Activated CD8-positive, alpha-beta memory T cell treated with anti-CD3 and anti-CD28 coated beads, Interleukin-2, amount 10 ng/mL, durations not matched to agents 7 days and 5 days (primary cell): Measurements from ENCODE around the gene CACNB3. TPM values are rescaled to one million over a fixed set of nuclear protein-coding genes. Genes with fewer than 3 reads are reported as not detected.

Experiments
- ATAC-seq: fragments of 150-1000 bp; cut with Tn5 transposase; one replicate; pipeline ENCODE4 v1.10.0; 2021; ENCODE audit warnings: moderate library complexity
- CTCF ChIA-PET: fragments of 350-600 bp; sonication (Branson Sonifier 250); formaldehyde crosslinking; loops from one replicate; lab custom pipeline; 2021; ENCODE audit warnings: antibody characterized with exemption; lab: Charles Lee
- DNase-seq: peaks from one replicate; pipeline ENCODE4 v3.0.0-alpha.2; 2020
- H3K27ac Mint-ChIP-seq: one replicate; pipeline ENCODE4 v1.8.0; 2021; ENCODE audit warnings: mild to moderate bottlenecking, mixed read lengths
- H3K27me3 Mint-ChIP-seq: one replicate; pipeline ENCODE4 v1.8.0; 2021; ENCODE audit warnings: mixed read lengths
- H3K36me3 Mint-ChIP-seq: one replicate; pipeline ENCODE4 v1.8.0; 2021; ENCODE audit warnings: mild to moderate bottlenecking, mixed read lengths
- H3K4me1 Mint-ChIP-seq: one replicate; pipeline ENCODE4 v1.8.0; 2021; ENCODE audit warnings: mixed read lengths
- H3K4me3 Mint-ChIP-seq: one replicate; pipeline ENCODE4 v1.8.0; 2021; ENCODE audit warnings: mild to moderate bottlenecking, moderate library complexity, mixed read lengths
- H3K9me3 Mint-ChIP-seq: one replicate; pipeline ENCODE4 v1.8.0; 2022; ENCODE audit warnings: low read depth, mixed read lengths
- total RNA-seq, 2 experiments: library from RNA; stranded (reverse); gene quantifications; one replicate each; pipeline ENCODE4 v1.2.3, GENCODE V29; 2021

CACNB3 gene
- total RNA-seq, 2 experiments from 2014 or later = 11.0 to 12.8 TPM

DNA sequence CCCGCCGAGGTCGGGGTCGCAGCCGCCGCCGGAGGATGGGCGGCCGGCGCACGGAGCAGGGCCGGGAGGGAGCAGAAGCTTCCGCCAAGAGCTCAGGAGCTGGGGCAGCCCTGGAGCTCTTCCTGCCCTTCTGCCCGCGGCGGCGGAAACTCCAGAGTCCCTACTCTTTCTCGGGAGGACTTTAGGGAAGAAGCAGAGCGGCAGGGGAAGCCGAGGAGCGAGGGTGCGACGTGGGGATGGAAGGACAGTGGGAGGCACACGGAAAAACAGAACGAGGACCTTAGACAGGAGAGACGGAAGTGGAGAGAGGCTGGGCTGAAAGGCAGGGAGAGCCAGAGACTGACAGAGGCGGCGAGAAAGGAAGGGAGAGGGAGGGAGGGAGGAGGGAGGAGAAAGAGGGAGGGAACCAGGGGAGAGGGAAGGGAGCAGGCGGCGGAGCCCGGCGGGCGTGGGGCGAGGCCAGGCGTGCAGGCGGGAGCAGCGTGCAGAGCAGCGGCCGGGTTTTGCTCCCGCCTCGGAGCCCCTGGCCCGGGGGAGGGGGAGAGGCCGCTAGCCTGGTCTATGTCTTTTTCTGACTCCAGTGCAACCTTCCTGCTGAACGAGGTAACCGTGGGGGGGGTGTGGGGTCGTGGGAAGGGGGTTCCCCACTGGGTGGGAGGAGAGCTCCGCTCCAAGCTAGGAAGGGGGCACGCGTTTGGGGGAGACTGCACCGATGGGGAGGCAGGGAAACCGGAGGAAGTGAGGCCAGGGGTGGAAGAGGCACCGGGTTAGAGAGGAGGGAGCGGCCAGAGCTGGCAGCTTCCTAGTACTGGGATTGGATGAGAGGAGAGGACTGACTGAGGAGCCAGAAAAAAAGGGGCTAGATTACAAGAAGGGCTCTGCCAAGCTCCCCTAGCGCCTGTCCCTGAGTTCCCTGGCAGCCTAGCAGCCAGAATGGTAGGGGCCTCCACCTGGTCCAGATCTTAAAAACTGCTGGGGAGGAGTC lies 2.9 kb upstream of the CACNB3 start:
- H3K36me3 Mint-ChIP-seq = no peaks in the 10 kb centered on the region
- peak overlapping the region; percentile 73 for H3K27ac Mint-ChIP-seq
- H3K9me3 Mint-ChIP-seq = no peaks in the 10 kb centered on the region
- H3K27me3 Mint-ChIP-seq = peaks cover 27% of the 10 kb centered on the region
- H3K4me1 Mint-ChIP-seq = peaks cover 32% of the 10 kb centered on the region
- peak overlapping the region; percentile 96 for H3K4me3 Mint-ChIP-seq
- ATAC-seq = peak; percentile 51
- DNase-seq = peak; percentile 54
- CTCF ChIA-PET = interaction anchor here (0.6 to 6.5 kb wide), 51 partner anchors 9 to 526 kb away, joined by 3 to 55 read pairs (median 4); partner anchors contain the start of genes ARF3, DDX23, KANSL2 and RND1

DNA sequence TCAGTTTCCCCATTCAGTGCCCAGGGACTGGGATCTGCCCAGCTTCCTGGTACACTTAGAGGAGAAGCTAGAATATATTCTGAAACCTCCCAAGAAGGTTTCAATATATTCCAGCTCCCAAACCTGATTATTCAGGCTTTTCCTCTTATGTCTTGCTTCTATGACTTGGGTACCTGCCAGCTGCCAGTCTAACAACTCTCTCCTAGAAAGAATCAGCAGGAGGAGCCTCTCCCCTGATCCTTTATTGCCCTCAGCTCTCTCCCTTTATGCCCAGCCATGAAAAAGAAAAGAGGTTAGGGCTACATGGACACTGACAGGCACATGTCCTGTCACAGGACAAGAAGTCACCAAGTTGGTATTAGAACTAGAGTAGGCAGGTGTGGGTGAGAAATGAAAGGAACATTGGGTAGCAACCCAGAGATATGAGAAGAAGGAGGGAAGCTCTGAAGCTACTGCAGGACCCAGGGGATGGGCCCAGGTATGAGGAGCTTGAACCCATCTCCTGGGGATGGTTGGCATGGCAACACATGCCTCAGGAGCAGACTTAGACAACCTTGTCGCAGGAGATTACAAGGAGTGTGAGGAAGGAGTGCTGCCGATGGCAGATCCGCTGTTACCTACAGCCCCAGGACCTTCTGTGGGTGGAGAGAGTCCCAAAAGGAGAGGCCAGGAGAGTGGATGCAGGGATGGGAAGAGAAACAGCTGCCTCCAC lies 2.0 kb upstream of the CACNB3 start:
- DNase-seq (no peak), ATAC-seq (no peak)
- H3K9me3 Mint-ChIP-seq = no peaks in the 10 kb centered on the region
- peaks cover 32% of the 10 kb centered on the region for H3K4me1 Mint-ChIP-seq
- CTCF ChIA-PET = interaction anchor here (0.8 to 6.5 kb wide), 12 partner anchors 11 to 272 kb away, joined by 3 to 55 read pairs (median 5); partner anchors contain the start of gene DDX23
- H3K27ac Mint-ChIP-seq = no peak overlapping the region
- H3K4me3 Mint-ChIP-seq = peak overlapping the region; percentile 96
- H3K36me3 Mint-ChIP-seq = no peaks in the 10 kb centered on the region
- peaks cover 30% of the 10 kb centered on the region for H3K27me3 Mint-ChIP-seq

GRCh38 chr12:48818831-48819590 lies 715 bp downstream of the CACNB3 start:
- no peak for ATAC-seq
- CTCF ChIA-PET = interaction anchor here (0.9 to 5.7 kb wide), 6 partner anchors 22 to 159 kb away, joined by 3 to 42 read pairs (median 4); partner anchors contain the start of gene WNT1
- H3K27me3 Mint-ChIP-seq = peaks cover 37% of the 10 kb centered on the region
- H3K4me3 Mint-ChIP-seq = peak overlapping the region; percentile 85
- no peaks in the 10 kb centered on the region for H3K9me3 Mint-ChIP-seq
- H3K36me3 Mint-ChIP-seq = no peaks in the 10 kb centered on the region
- no peak overlapping the region for H3K27ac Mint-ChIP-seq
- DNase-seq = peak; percentile 50
- H3K4me1 Mint-ChIP-seq = peaks cover 31% of the 10 kb centered on the region

DNA sequence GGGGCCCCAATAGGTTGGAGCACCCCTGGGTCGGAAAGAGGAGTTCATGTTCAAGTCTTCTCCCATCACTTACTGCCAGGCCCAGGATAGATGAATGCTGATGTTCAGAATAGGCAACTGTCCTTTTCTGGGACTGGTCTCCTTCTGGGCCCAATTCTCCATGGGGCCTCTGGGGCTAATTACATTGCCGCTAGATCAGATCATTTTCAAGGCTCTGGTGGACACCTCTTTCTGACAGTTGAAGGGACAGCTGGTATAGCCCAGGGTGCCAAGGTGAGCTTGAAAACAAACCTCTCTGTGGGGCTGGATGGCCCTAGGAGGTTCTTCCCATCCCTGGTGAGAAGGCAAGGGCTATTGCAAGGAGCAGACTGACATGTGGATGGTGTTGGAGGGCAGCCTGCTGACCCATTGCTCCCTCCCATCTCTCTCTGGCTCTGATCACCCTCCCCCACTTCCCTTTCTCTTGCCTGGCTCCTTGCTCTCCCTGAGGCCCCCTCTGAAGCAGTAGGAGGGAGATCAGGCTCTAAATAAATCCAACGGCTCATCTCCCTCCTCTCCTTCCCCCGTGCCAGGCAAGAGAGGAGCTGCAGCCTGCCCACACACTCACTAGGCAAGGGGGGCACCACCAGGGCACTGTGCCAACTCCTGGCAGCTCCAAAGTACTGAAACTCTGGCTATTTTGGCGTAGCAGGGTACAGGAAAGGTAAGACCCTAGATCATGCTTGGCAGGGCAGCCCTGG lies 1.9 kb downstream of the CACNB3 start:
- Mint-ChIP-seq H3K9me3 (no peaks in the 10 kb centered on the region), H3K27ac (no peak overlapping the region), H3K4me3 (no peak overlapping the region), H3K4me1 (peaks cover 35% of the 10 kb centered on the region), H3K36me3 (no peaks in the 10 kb centered on the region), H3K27me3 (peaks cover 37% of the 10 kb centered on the region)
- ATAC-seq (no peak), DNase-seq (no peak)
- CTCF ChIA-PET = interaction anchor here (0.9 to 1.4 kb wide), 4 partner anchors 23 to 158 kb away, joined by 3 to 5 read pairs (median 3); partner anchors contain the start of gene WNT1

DNA sequence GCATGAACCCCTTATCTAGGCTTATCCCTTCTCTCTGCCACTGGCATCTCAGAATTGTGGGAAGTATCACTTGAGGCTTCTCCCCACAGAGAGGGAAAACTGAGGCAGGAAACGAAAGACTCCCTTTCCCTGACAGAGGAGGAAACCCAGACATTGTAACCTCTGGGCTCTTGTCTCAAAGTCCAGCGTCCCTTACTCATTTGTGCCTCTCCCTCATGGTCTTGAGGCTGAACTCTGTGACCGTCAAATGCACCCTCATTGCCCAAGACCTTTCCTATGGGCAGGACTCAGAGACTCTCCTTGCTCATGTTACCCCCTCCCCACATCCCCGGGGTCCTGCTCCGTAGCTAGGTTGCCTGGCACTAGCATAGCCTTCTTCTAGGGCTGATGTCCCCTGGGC lies 3.8 kb downstream of the CACNB3 start:
- CTCF ChIA-PET = interaction anchor here (1.1 kb wide), 1 partner anchor 69 kb away, joined by 4 read pairs; no protein-coding TSS in a partner anchor
- peaks cover 24% of the 10 kb centered on the region for H3K4me1 Mint-ChIP-seq
- peaks cover 26% of the 10 kb centered on the region for H3K27me3 Mint-ChIP-seq

DNA sequence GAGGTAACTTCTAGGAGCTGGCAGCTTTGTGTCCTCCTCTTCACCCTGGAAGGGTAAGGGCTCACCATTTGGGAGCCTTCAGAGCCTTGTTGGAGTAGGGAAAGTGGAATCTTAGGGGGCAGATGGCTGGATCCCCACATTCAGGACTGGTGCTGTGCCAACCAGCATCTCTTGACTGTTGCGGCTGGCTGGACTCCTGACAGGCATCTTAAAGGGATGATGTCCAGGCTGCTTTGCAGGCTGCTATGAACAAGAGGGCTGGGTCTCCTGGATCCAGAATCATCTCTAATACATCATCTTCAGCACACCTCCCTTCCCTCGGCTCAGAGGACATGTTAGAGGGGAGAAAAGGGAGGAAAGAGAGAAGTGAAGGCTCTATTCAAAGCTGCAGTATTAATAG lies 4.4 kb downstream of the CACNB3 start:
- ATAC-seq (no peak), DNase-seq (no peak)
- H3K4me1 Mint-ChIP-seq = peaks cover 18% of the 10 kb centered on the region
- H3K9me3 Mint-ChIP-seq = no peaks in the 10 kb centered on the region
- H3K36me3 Mint-ChIP-seq = no peaks in the 10 kb centered on the region
- H3K27ac Mint-ChIP-seq = no peak overlapping the region
- H3K27me3 Mint-ChIP-seq = peaks cover 21% of the 10 kb centered on the region
- CTCF ChIA-PET = interaction anchor here (1.4 to 3.4 kb wide), 2 partner anchors 8 to 28 kb away, joined by 5 to 22 read pairs; no protein-coding TSS in a partner anchor
- H3K4me3 Mint-ChIP-seq = no peak overlapping the region

More for the DNA sequence above, 3.8 kb downstream of the CACNB3 start:
- no peaks in the 10 kb centered on the region for H3K9me3 Mint-ChIP-seq
- no peak overlapping the region for H3K27ac Mint-ChIP-seq
- no peaks in the 10 kb centered on the region for H3K36me3 Mint-ChIP-seq
- DNase-seq (no peak), ATAC-seq (no peak)
- H3K4me3 Mint-ChIP-seq = no peak overlapping the region

DNA sequence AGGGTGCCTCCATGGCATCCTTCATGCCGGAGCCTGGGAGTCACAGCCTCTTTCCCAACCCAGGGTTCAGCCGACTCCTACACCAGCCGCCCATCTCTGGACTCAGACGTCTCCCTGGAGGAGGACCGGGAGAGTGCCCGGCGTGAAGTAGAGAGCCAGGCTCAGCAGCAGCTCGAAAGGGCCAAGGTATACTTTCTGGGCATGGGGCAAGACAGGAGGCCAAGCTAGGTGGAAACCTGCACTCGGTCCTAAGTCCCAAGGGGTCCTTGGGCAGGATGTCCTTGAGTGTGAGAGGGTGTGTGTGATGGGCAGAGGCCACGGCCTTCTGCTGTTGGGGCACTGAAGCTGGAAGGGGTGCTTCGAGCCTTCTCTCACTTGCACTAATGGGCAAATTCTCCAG lies 5.0 kb downstream of the CACNB3 start:
- ATAC-seq = no peak
- DNase-seq = no peak
- Mint-ChIP-seq H3K4me1 (peaks cover 15% of the 10 kb centered on the region), H3K4me3 (no peak overlapping the region), H3K36me3 (no peaks in the 10 kb centered on the region), H3K27ac (no peak overlapping the region), H3K9me3 (no peaks in the 10 kb centered on the region), H3K27me3 (peaks cover 16% of the 10 kb centered on the region)
- CTCF ChIA-PET = interaction anchor here (1.0 to 3.4 kb wide), 6 partner anchors 9 to 81 kb away, joined by 3 to 22 read pairs (median 4); a partner anchor contains a TSS

GRCh38 chr12:48824112-48824511 lies 5.8 kb downstream of the CACNB3 start:
- H3K27me3 Mint-ChIP-seq = peaks cover 16% of the 10 kb centered on the region
- CTCF ChIA-PET = interaction anchor here (1.0 to 3.4 kb wide), 6 partner anchors 9 to 263 kb away, joined by 3 to 22 read pairs (median 3); a partner anchor contains a TSS
- no peaks in the 10 kb centered on the region for H3K36me3 Mint-ChIP-seq
- no peak overlapping the region for H3K27ac Mint-ChIP-seq
- ATAC-seq = peak; percentile 88
- peak; percentile 88 for DNase-seq
- H3K4me1 Mint-ChIP-seq = peaks cover 14% of the 10 kb centered on the region
- H3K9me3 Mint-ChIP-seq = no peaks in the 10 kb centered on the region
- no peak overlapping the region for H3K4me3 Mint-ChIP-seq

DNA sequence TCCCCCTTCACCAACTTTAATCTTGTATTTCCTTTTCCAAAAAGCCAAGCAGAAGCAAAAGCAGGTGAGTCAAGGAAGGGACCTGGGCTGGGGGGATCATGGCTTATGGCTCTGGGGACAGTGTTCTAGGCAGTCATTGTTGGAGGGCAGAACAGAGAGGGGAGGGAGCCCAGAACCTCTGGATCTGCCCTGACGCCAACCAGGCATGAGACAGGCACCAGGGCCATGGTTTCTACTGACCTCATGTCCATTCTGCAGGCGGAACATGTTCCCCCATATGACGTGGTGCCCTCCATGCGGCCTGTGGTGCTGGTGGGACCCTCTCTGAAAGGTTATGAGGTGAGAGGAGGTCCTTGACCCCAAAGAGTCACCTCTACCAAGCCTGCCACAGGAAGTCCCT lies 6.6 kb downstream of the CACNB3 start:
- H3K4me3 Mint-ChIP-seq = no peak overlapping the region
- CTCF ChIA-PET = interaction anchor here (1.0 to 3.4 kb wide), 2 partner anchors 10 to 263 kb away, joined by 3 to 22 read pairs; no protein-coding TSS in a partner anchor
- ATAC-seq (no peak), DNase-seq (no peak)
- H3K4me1 Mint-ChIP-seq = peaks cover 13% of the 10 kb centered on the region
- H3K9me3 Mint-ChIP-seq = no peaks in the 10 kb centered on the region
- H3K27ac Mint-ChIP-seq = no peak overlapping the region
- no peaks in the 10 kb centered on the region for H3K36me3 Mint-ChIP-seq
- peaks cover 12% of the 10 kb centered on the region for H3K27me3 Mint-ChIP-seq

- Mint-ChIP-seq H3K4me3 (no peak overlapping the region), H3K4me1 (peaks cover 13% of the 10 kb centered on the region), H3K36me3 (peaks cover 10% of the 10 kb centered on the region), H3K9me3 (no peaks in the 10 kb centered on the region), H3K27me3 (peaks cover 7% of the 10 kb centered on the region), H3K27ac (no peak overlapping the region)
- CTCF ChIA-PET = interaction anchor here (1.9 kb wide), 1 partner anchor 11 kb away, joined by 8 read pairs; no protein-coding TSS in a partner anchor
- no peak for DNase-seq
- no peak for ATAC-seq
These were observed 8.0 kb downstream of the CACNB3 start for GRCh38 chr12:48826209-48826855.

GRCh38 chr12:48827026-48827425 lies 8.7 kb downstream of the CACNB3 start:
- CTCF ChIA-PET = interaction anchor here (0.7 to 1.9 kb wide), 2 partner anchors 11 to 12 kb away, joined by 4 to 8 read pairs; no protein-coding TSS in a partner anchor

More at GRCh38 chr12:48827026-48827425, 8.7 kb downstream of the CACNB3 start:
- H3K27ac Mint-ChIP-seq = no peak overlapping the region
- no peaks in the 10 kb centered on the region for H3K9me3 Mint-ChIP-seq
- ATAC-seq = no peak
- H3K4me3 Mint-ChIP-seq = no peak overlapping the region
- H3K36me3 Mint-ChIP-seq = peaks cover 13% of the 10 kb centered on the region
- H3K4me1 Mint-ChIP-seq = peaks cover 13% of the 10 kb centered on the region
- H3K27me3 Mint-ChIP-seq = peaks cover 3% of the 10 kb centered on the region
- no peak for DNase-seq
